Spleen (tissue), 11 donors: ENCODE results near the gene PHTF2. TPM values are rescaled to one million over a fixed set of nuclear protein-coding genes. Genes with fewer than 3 reads are reported as not detected.

Source experiments
- DNase-seq: peaks from one replicate; pipeline ENCODE4 v3.0.0-alpha.2; 2020
- H3K27ac ChIP-seq, 8 donors: fragments of 200-600 bp; sonication (generic) in 7 of 8; 1 replicate in 4 of 8; 2 replicates in 4 of 8; pipeline versions ENCODE4 v1.5.0 to v1.8.0; 2016 to 2021; ENCODE audit warnings: inconsistent platforms in 4 of 8, mild to moderate bottlenecking in 4 of 8, moderate library complexity in 1 of 8
- H3K27me3 ChIP-seq, 7 donors: fragments of 200-600 bp; sonication (generic) in 6 of 7; replicated peaks in 1 of 7; 1 replicate in 4 of 7; 2 replicates in 3 of 7; pipeline versions ENCODE4 v1.5.0 to v1.8.0; 2016 to 2021; ENCODE audit warnings: inconsistent platforms in 3 of 7, mild to moderate bottlenecking in 1 of 7
- H3K36me3 ChIP-seq, 6 donors: fragments of 200-600 bp; sonication (generic) in 5 of 6; 1 replicate in 4 of 6; 2 replicates in 2 of 6; pipeline versions ENCODE4 v1.5.0 to v1.8.0; 2016 to 2021; ENCODE audit warnings: inconsistent platforms in 2 of 6
- H3K4me1 ChIP-seq, 6 donors: fragments of 200-600 bp; sonication (generic) in 5 of 6; 1 replicate in 3 of 6; 2 replicates in 3 of 6; pipeline versions ENCODE4 v1.5.0 to v1.8.0; 2016 to 2021; ENCODE audit warnings: inconsistent platforms in 3 of 6
- H3K4me3 ChIP-seq, 8 donors: fragments of 200-600 bp; sonication (generic) in 7 of 8; 1 replicate in 4 of 8; 2 replicates in 4 of 8; pipeline versions ENCODE4 v1.5.0 to v1.8.0; 2016 to 2021; ENCODE audit warnings: inconsistent platforms in 4 of 8, mild to moderate bottlenecking in 4 of 8, moderate library complexity in 2 of 8
- H3K9me3 ChIP-seq, 8 donors: fragments of 200-600 bp; sonication (generic) in 7 of 8; 1 replicate in 4 of 8; 2 replicates in 4 of 8; pipeline versions ENCODE4 v1.5.0 to v1.8.0; 2016 to 2021; ENCODE audit warnings: inconsistent platforms in 4 of 8
- POLR2A ChIP-seq, 3 donors: fragments of 450-650 bp; IDR thresholded peaks; one replicate each; pipeline ENCODE4 v1.5.1; 2017; ENCODE audit warnings: antibody characterized with exemption in 3 of 3, mild to moderate bottlenecking in 1 of 3
- POLR2AphosphoS5 ChIP-seq, 3 donors: sonication (generic); formaldehyde crosslinking; IDR thresholded peaks; one replicate each; pipeline ENCODE4 v1.5.1; 2017; ENCODE audit warnings: antibody characterized with exemption in 3 of 3
- WGBS, 5 donors: extraction: QIAGEN DNeasy Blood & Tissue Kit in 3 of 5; methylation state at CpG; one replicate each; pipeline versions ENCODE4 v1.1.5 to v1.1.7; 2013 to 2018; 5-methylcytosine and 5-hydroxymethylcytosine counted together
- intact Hi-C: fragments of 100-400 bp; cut with DNase I; formaldehyde crosslinking; loops from one replicate; pipeline ENCODE4 v1.15.0; 2023; ENCODE audit warnings: low total_unique reads
- polyA plus RNA-seq, 3 donors: library from polyadenylated mRNA; stranded (reverse); fragments of 200-250 nt; gene quantifications; one replicate each; pipeline ENCODE4 v1.2.1, GENCODE V29; 2013
- total RNA-seq, 7 donors: library from RNA; depleted of rRNA in 3 of 7; stranded (reverse); fragments of >200 nt in 3 of 7; fragmentation: NEBNext Ultra II Directional in 4 of 7; extraction: Animal tissue kit (Norgen Biotek cat#: 25700) in 4 of 7; gene quantifications; one replicate each; pipeline versions ENCODE4 v1.1.0 to v1.2.1, GENCODE V29; 2016 to 2021
- TF ChIP-seq, protein P1 (sequence below), 11 experiments: fragments of 200-600 bp in 7 of 11; fragments of 450-650 bp in 4 of 11; sonication (generic) in 4 of 11; IDR thresholded peaks in 8 of 11; conservative IDR thresholded peaks in 3 of 11; 1 replicate in 7 of 11; 2 replicates in 4 of 11; pipeline versions ENCODE4 v1.4.0 to v1.8.0; 2016 to 2021; ENCODE audit warnings: antibody characterized with exemption in 11 of 11, inconsistent platforms in 4 of 11, mild to moderate bottlenecking in 1 of 11
- donor health status: healthy with polysubstance abuse.
- donor health status: DM: no; HTN: no; CAD: no; lungs with moderate emphysema.
- donor health status: DM: no; HTN: no; CAD: no.
- donor health status: Bipolar disorder and iron deficiency.
- donor health status: healthy.
- donor health status: DM: no; HTN: no; CAD: no.
- donor health status: DM: yes; HTN: yes; CAD: no.

PHTF2 gene
- total and polyA plus RNA-seq, 10 donors, result 13.3 to 47.7 (median 34.7) TPM

DNA sequence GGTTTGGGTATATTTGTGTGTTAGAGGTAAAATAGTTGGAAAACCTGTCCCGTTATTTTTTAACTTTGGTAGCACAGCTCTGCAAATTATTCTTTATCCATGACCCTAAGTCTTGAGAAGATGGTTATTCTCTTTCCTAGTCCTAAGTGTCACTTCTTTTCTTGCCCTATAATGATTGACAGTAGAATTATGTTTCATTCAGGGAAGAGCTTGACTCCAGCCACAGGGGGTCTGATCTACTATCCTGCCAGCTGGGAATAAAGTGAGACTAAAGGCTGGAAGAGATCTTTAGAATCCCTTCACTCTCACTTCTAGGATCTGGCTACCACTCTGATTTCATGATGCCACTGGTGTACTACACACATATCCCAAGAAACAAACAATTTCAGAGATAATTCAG is 90.4 kb downstream of the PHTF2 start:
- no peak for DNase-seq
- WGBS, 5 donors, result 91 to 100% (median 98%) methylated on average over 1 of the region's 1 CpG
- intact Hi-C loops, result no loop called here
- Histone ChIP-seq H3K27ac (no peak overlapping the region), H3K36me3 (no peaks in the 10 kb centered on the region), H3K9me3 (no peaks in the 10 kb centered on the region), H3K27me3 (no peaks in the 10 kb centered on the region), H3K4me3 (no peak overlapping the region), H3K4me1 (peaks cover 0 to 5% (median 0%) of the 10 kb centered on the region in 6 donors)
- TF ChIP-seq POLR2A (IDR thresholded peaks at IDR 0.05) (no peak), POLR2AphosphoS5 (IDR thresholded peaks at IDR 0.05) (no peak)
- TF ChIP-seq, protein P1, sequence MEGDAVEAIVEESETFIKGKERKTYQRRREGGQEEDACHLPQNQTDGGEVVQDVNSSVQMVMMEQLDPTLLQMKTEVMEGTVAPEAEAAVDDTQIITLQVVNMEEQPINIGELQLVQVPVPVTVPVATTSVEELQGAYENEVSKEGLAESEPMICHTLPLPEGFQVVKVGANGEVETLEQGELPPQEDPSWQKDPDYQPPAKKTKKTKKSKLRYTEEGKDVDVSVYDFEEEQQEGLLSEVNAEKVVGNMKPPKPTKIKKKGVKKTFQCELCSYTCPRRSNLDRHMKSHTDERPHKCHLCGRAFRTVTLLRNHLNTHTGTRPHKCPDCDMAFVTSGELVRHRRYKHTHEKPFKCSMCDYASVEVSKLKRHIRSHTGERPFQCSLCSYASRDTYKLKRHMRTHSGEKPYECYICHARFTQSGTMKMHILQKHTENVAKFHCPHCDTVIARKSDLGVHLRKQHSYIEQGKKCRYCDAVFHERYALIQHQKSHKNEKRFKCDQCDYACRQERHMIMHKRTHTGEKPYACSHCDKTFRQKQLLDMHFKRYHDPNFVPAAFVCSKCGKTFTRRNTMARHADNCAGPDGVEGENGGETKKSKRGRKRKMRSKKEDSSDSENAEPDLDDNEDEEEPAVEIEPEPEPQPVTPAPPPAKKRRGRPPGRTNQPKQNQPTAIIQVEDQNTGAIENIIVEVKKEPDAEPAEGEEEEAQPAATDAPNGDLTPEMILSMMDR (IDR thresholded peaks at IDR 0.05 in 8 of 11, conservative IDR thresholded peaks at IDR 0.05 in 3 of 11), result no peak

DNA sequence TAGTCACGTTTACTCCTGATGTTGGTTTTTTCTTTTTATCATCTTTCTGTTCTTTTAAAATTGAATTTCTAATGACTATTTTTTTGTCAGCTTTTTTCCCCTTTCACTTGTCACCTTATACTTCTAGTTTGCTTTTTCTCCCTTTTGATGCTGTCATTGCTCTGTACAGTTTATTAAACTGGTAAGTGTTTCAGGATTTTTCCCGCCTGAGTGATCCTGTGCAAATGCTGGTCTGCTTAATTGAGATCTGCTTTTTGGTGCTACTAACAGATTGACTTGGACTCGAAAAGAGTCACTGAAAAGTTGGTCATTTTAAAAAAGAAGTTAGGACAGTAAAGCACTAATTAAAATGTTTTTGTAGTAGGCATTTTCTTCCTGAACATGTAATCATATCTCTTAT is 95.2 kb downstream of the PHTF2 start:
- H3K27ac ChIP-seq, result no peak overlapping the region
- no peaks in the 10 kb centered on the region for H3K9me3 ChIP-seq
- H3K4me3 ChIP-seq, result no peak overlapping the region
- TF ChIP-seq, protein P1 (IDR thresholded peaks at IDR 0.05 in 8 of 11, conservative IDR thresholded peaks at IDR 0.05 in 3 of 11), result no peak
- no peak for TF ChIP-seq POLR2AphosphoS5 (IDR thresholded peaks at IDR 0.05)
- no peak for TF ChIP-seq POLR2A (IDR thresholded peaks at IDR 0.05)
- peaks cover 0 to 11% (median 0%) of the 10 kb centered on the region in 6 donors for H3K4me1 ChIP-seq
- 84 to 94% (median 89%) methylated on average over 3 of the region's 3 CpGs for WGBS, 5 donors
- DNase-seq, result no peak
- intact Hi-C loops, result no loop called here
- no peaks in the 10 kb centered on the region for H3K36me3 ChIP-seq
- no peaks in the 10 kb centered on the region for H3K27me3 ChIP-seq

DNA sequence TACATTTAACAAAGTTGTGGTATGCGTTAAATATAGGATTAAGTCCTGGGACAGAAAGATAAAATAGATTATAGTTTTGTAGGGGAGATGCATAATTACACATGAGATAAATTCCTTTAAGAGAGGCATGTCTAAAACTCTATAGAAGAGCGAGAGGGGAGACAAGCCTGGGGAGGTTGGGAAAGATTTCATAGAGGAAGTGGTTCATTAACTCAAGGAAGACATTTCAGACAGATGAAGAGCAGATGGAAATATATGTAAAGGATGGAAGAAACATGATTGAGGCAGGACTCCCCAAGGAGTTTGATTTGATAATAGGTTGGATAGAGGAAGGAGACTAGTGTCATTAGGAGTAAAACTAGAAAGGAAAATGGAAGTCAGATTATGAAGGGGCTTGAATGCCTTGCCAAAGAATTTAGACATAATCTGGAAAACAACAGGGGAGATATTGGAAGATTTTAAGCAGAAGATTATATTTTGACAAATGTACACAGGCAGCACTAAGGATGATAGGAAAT is 96.1 kb downstream of the PHTF2 start:
- intact Hi-C loops, result no loop called here
- H3K4me3 ChIP-seq, result no peak overlapping the region
- no peaks in the 10 kb centered on the region for H3K9me3 ChIP-seq
- peaks cover 0 to 11% (median 0%) of the 10 kb centered on the region in 6 donors for H3K4me1 ChIP-seq
- no peak overlapping the region for H3K27ac ChIP-seq
- TF ChIP-seq POLR2A (IDR thresholded peaks at IDR 0.05) (no peak), POLR2AphosphoS5 (IDR thresholded peaks at IDR 0.05) (no peak)
- TF ChIP-seq, protein P1 (IDR thresholded peaks at IDR 0.05 in 8 of 11, conservative IDR thresholded peaks at IDR 0.05 in 3 of 11), result no peak
- WGBS, 5 donors, result 72 to 89% (median 79%) methylated on average over 2 of the region's 2 CpGs
- H3K27me3 ChIP-seq, result no peaks in the 10 kb centered on the region
- DNase-seq, result no peak
- no peaks in the 10 kb centered on the region for H3K36me3 ChIP-seq

DNA sequence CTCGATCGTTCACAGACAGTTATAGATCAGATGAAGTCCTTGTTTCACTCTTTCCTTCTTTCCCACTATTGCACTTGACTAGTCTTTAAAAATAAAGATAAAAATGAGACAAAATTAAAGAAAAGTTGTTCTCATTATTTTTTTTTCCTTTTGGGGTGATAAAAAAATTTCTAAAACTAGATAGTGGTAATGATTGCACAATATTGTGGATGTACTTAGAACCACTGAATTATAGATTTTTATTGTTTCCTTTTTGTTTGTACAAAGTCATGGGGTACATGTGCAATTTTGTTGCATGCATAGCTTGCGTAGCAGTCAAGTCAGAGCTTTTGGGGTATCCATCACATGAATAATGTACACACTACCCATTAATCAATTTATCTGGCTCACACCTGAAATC is 97.3 kb downstream of the PHTF2 start:
- TF ChIP-seq POLR2A (IDR thresholded peaks at IDR 0.05), result no peak
- no peak for TF ChIP-seq POLR2AphosphoS5 (IDR thresholded peaks at IDR 0.05)
- TF ChIP-seq, protein P1 (IDR thresholded peaks at IDR 0.05 in 8 of 11, conservative IDR thresholded peaks at IDR 0.05 in 3 of 11), result no peak
- Histone ChIP-seq H3K4me3 (no peak overlapping the region), H3K27me3 (no peaks in the 10 kb centered on the region), H3K4me1 (peaks cover 0 to 11% (median 0%) of the 10 kb centered on the region in 6 donors), H3K36me3 (peaks cover 0 to 8% (median 0%) of the 10 kb centered on the region in 6 donors), H3K27ac (no peak overlapping the region), H3K9me3 (no peaks in the 10 kb centered on the region)
- WGBS, 5 donors, result 88 to 98% (median 96%) methylated on average over 3 of the region's 3 CpGs
- DNase-seq, result no peak
- intact Hi-C loops, result no loop called here
